Mesothelial cell of epicardium (in vitro differentiated cells): ENCODE measurements around the gene PAXIP1. TPM values are rescaled to one million over a fixed set of nuclear protein-coding genes. Genes with fewer than 3 reads are reported as not detected.

Experiments
- DNase-seq, 2 experiments: peaks; one replicate each; pipeline ENCODE4 v3.0.0; 2021; ENCODE audit warnings: low spot score in 2 of 2; ENCODE audit not compliant: unreplicated experiment in 2 of 2
- H3K27ac Mint-ChIP-seq: 2 replicates; pipeline ENCODE4 v1.8.0; 2021; ENCODE audit warnings: mixed read lengths
- H3K27me3 Mint-ChIP-seq: 2 replicates; pipeline ENCODE4 v1.8.0; 2021; ENCODE audit warnings: low read depth, mixed read lengths
- H3K36me3 Mint-ChIP-seq: 2 replicates; pipeline ENCODE4 v1.8.0; 2021; ENCODE audit warnings: mixed read lengths
- H3K4me1 Mint-ChIP-seq: 2 replicates; pipeline ENCODE4 v1.8.0; 2021; ENCODE audit warnings: mixed read lengths
- H3K4me3 Mint-ChIP-seq: 2 replicates; pipeline ENCODE4 v1.8.0; 2021; ENCODE audit warnings: mild to moderate bottlenecking, moderate library complexity, mixed read lengths
- H3K9me3 Mint-ChIP-seq: 2 replicates; pipeline ENCODE4 v1.8.0; 2021; ENCODE audit warnings: mixed read lengths
- CTCF ChIP-seq: fragments of 200-600 bp; sonication (generic); IDR thresholded peaks from one replicate; pipeline ENCODE4 v1.5.0; 2021; ENCODE audit warnings: antibody characterized with exemption; ENCODE audit not compliant: unreplicated experiment
- total RNA-seq: library from RNA; stranded (reverse); gene quantifications from 3 replicates; pipeline ENCODE4 v1.2.1, GENCODE V29; 2021

Gene PAXIP1
- total RNA-seq, 1 donor from 2014 or later = 21.3 TPM

DNA sequence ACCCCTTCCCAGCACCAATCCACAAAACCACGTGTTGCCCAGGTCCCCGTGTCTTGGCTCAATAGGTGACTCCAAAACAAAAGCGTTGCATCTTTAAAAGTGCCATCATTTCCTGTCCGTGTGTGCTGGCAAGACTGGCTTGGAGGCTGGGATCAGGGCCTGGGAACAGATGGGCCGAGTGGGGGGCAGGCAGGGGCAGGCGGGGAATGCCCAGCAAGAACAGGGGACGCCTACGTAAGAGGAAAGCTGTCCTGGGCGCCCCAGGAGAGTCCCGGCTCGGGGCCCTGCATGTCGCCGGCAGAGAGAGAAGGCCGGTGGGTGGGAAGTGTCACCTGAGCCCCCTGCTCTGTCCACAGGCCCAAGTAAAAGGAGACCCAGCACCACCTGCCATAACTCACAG lies 86.5 kb downstream of the PAXIP1 start:
- H3K4me3 Mint-ChIP-seq = no peak overlapping the region
- no peak for TF ChIP-seq CTCF
- no peak for DNase-seq
- H3K36me3 Mint-ChIP-seq = no peaks in the 10 kb centered on the region
- peaks cover 3% of the 10 kb centered on the region for H3K4me1 Mint-ChIP-seq
- peaks cover 1% of the 10 kb centered on the region for H3K9me3 Mint-ChIP-seq
- peaks cover 35% of the 10 kb centered on the region for H3K27me3 Mint-ChIP-seq
- H3K27ac Mint-ChIP-seq = no peak overlapping the region

GRCh38 chr7:154915600-154915999 lies 87.3 kb downstream of the PAXIP1 start:
- H3K27me3 Mint-ChIP-seq = peaks cover 32% of the 10 kb centered on the region
- H3K9me3 Mint-ChIP-seq = peaks cover 9% of the 10 kb centered on the region
- no peak overlapping the region for H3K4me3 Mint-ChIP-seq
- no peak for DNase-seq
- no peak overlapping the region for H3K27ac Mint-ChIP-seq
- no peak for TF ChIP-seq CTCF
- H3K4me1 Mint-ChIP-seq = peaks cover 3% of the 10 kb centered on the region
- no peaks in the 10 kb centered on the region for H3K36me3 Mint-ChIP-seq

DNA sequence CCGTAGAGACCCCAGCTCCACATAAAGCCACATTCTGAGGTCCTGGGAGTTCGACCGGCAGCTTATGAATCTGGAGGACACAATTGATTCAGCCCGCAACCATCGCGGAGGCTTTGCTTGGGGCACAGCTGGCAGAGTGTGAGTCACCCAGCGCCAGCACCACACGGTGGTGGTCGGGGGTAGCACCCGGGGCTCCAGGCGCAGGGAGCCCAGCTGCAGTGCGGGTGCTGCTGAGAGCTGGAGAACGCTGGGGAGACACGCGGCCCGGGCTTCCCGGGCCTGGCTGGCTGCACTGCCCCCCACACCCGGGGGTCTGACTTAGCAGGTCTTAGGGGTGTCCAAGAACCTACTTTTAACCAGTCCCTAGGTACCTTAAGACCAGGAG lies 87.9 kb downstream of the PAXIP1 start:
- Mint-ChIP-seq H3K9me3 (peaks cover 10% of the 10 kb centered on the region), H3K4me1 (peaks cover 3% of the 10 kb centered on the region), H3K27me3 (peaks cover 28% of the 10 kb centered on the region), H3K27ac (no peak overlapping the region), H3K36me3 (no peaks in the 10 kb centered on the region), H3K4me3 (no peak overlapping the region)
- DNase-seq = no peak
- TF ChIP-seq CTCF = no peak

DNA sequence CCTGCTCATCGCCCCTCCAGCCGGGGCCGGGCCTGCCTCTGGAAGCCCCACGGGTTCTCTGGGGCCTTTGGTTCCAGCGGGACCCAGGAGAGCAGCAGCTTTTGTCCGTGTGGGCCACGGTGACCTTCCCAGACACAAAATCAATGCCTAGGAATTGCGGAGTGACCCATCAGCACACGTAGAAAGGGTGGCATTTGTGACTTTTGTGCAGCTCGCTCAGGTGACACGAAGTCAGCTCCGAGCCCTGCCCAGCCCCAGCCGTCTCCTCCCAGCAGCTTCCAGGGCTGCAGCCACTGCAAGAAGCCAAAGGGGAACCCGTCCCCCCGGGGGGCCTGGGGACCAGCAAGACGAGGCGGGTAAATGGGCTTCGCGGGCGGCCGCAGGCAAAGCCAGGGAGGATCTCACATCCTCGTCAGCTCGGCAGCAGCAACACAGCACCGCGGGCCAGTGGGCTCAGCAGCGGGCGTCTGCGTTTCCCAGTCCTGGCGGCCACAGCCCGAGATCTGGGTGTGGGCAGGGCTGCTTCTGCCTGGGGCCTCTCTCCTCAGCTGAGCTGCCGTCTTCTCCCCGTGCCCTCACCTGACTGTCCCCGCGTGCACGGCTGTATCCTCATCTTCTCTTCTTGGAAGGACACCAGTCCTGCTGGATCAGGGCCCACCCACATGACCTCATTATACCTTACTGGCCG lies 88.5 kb downstream of the PAXIP1 start:
- no peak for DNase-seq
- H3K9me3 Mint-ChIP-seq = peaks cover 10% of the 10 kb centered on the region
- no peak for TF ChIP-seq CTCF
- peaks cover 3% of the 10 kb centered on the region for H3K4me1 Mint-ChIP-seq
- no peak overlapping the region for H3K4me3 Mint-ChIP-seq
- H3K27me3 Mint-ChIP-seq = peaks cover 25% of the 10 kb centered on the region
- no peak overlapping the region for H3K27ac Mint-ChIP-seq
- no peaks in the 10 kb centered on the region for H3K36me3 Mint-ChIP-seq

DNA sequence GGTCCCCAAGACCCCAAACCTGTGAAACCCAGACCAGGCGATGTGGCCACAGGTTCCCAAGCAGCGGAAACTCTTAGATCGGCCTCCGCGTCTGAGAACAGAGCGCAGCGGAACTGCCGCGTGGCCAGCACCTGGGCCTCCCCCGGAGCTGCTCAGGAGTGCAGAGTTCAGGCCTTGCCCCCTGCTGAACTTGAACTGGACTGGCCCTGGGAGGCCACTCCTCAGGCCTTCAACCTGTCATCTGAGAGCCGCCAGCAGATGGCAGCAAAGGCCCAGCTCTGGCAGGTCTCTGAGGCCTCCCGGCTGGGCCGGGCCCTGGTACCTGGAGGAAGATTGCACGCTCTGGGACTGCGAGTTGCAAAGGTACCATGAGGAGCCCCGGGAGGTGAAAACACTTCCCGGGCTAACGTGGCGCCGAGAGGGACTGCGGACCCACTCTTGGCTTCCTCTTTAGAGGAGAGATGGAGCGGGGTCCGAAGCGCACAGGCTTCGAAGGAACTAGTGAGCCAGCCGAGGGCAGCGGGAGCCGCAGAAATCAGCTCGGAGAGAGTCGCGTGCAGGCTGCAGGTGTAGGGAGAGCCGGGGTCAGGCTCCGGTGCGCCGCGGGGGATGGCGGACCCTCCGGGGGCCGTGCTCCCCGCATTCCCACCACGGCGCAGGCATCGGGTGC lies 89.2 kb downstream of the PAXIP1 start:
- Mint-ChIP-seq H3K36me3 (no peaks in the 10 kb centered on the region), H3K27me3 (peaks cover 24% of the 10 kb centered on the region), H3K27ac (no peak overlapping the region), H3K4me3 (peak overlapping the region; percentile 56), H3K9me3 (peaks cover 10% of the 10 kb centered on the region), H3K4me1 (peaks cover 3% of the 10 kb centered on the region)
- peak; percentile 71 to 93 for DNase-seq
- peak; percentile 96 for TF ChIP-seq CTCF
